HepG2 (cell line): ENCODE results near the gene MICA. TPM values are rescaled to one million over a fixed set of nuclear protein-coding genes. Genes with fewer than 3 reads are reported as not detected.

Source experiments
- ATF1 ChIP-seq: IDR thresholded peaks from 2 replicates; pipeline ENCODE4 v1.6.1; 2016; ENCODE audit warnings: mild to moderate bottlenecking, control low read depth
- ATRX ChIP-seq: sonication (generic); formaldehyde crosslinking; IDR thresholded peaks from 2 replicates; pipeline ENCODE4 v1.4.0; 2020; ENCODE audit warnings: missing genetic modification reagents, borderline replicate concordance
- BATF2 ChIP-seq: sonication (generic); formaldehyde crosslinking; IDR thresholded peaks from 2 replicates; pipeline ENCODE4 v1.8.0; 2022; ENCODE audit warnings: mild to moderate bottlenecking, missing genetic modification reagents, moderate library complexity
- CBFB ChIP-seq: sonication (generic); formaldehyde crosslinking; IDR thresholded peaks from 2 replicates; pipeline ENCODE4 v1.4.0; 2020; ENCODE audit warnings: missing genetic modification reagents
- CBX2 ChIP-seq, 2 experiments: fragments of 200-600 bp in 1 of 2; sonication (generic); formaldehyde crosslinking in 1 of 2; IDR thresholded peaks; 2 replicates each; pipeline versions ENCODE4 v1.7.0 to v1.8.1; 2018 to 2022; ENCODE audit warnings: low read depth in 2 of 2, low read length in 1 of 2, mild to moderate bottlenecking in 1 of 2, missing genetic modification reagents in 1 of 2
- CCAR2 ChIP-seq: fragments of 200-400 bp; formaldehyde crosslinking; optimal IDR thresholded peaks from 2 replicates; pipeline ENCODE3; 2018; ENCODE audit warnings: low read depth, mild to moderate bottlenecking, low read length, moderate library complexity
- CEBPZ ChIP-seq: IDR thresholded peaks from 2 replicates; pipeline ENCODE4 v1.6.1; 2012; ENCODE audit warnings: low read length, improper control_type of control experiment
- HMG20B ChIP-seq: conservative IDR thresholded peaks from 2 replicates; pipeline ENCODE4 v1.6.1; 2016; ENCODE audit warnings: missing genetic modification reagents, missing compliant biosample characterization
- KDM4B ChIP-seq: sonication (generic); formaldehyde crosslinking; IDR thresholded peaks from 2 replicates; pipeline ENCODE4 v1.4.0; 2020; ENCODE audit warnings: missing genetic modification reagents
- NFYC ChIP-seq: IDR thresholded peaks from 2 replicates; pipeline ENCODE4 v1.6.1; 2016; ENCODE audit warnings: missing genetic modification reagents, missing compliant biosample characterization
- SMAD9 ChIP-seq: sonication (generic); formaldehyde crosslinking; IDR thresholded peaks from 2 replicates; pipeline ENCODE4 v1.5.1; 2020; ENCODE audit warnings: mild to moderate bottlenecking, missing genetic modification reagents
- SMARCE1 ChIP-seq: fragments of 450-650 bp; IDR thresholded peaks from 2 replicates; pipeline ENCODE4 v1.6.1; 2017; ENCODE audit warnings: borderline replicate concordance
- SNAPC2 ChIP-seq: sonication (generic); formaldehyde crosslinking; IDR thresholded peaks from 2 replicates; pipeline ENCODE4 v1.8.1; 2022; ENCODE audit warnings: mild to moderate bottlenecking, missing genetic modification reagents
- SOX5 ChIP-seq: IDR thresholded peaks from 2 replicates; pipeline ENCODE4 v1.6.1; 2016; ENCODE audit warnings: borderline replicate concordance
- TCF7 ChIP-seq: sonication (generic); IDR thresholded peaks from 2 replicates; pipeline ENCODE4 v1.6.1; 2016; ENCODE audit warnings: antibody characterized with exemption, low read depth
- TEAD3 ChIP-seq: optimal IDR thresholded peaks from 2 replicates; pipeline ENCODE3; 2016; ENCODE audit warnings: borderline replicate concordance
- THRA ChIP-seq: sonication (generic); formaldehyde crosslinking; IDR thresholded peaks from 2 replicates; pipeline ENCODE4 v1.4.0; 2020; ENCODE audit warnings: missing genetic modification reagents, borderline replicate concordance
- TMF1 ChIP-seq: sonication (generic); formaldehyde crosslinking; IDR thresholded peaks from 2 replicates; pipeline ENCODE4 v1.8.1; 2022; ENCODE audit warnings: low read depth, missing genetic modification reagents
- ZSCAN30 ChIP-seq: sonication (generic); formaldehyde crosslinking; IDR thresholded peaks from 2 replicates; pipeline ENCODE4 v1.5.0; 2020; ENCODE audit warnings: mild to moderate bottlenecking, missing genetic modification reagents
- polyA plus RNA-seq, 8 experiments: library from polyadenylated mRNA; depleted of rRNA in 3 of 8; stranded (reverse) in 7 of 8; unstranded in 1 of 8; fragments of >200 nt; fragmentation: Illumina TruSeq in 4 of 8; extraction: Trizol in 4 of 8; gene quantifications; 2 replicates each; pipeline versions ENCODE4 v1.2.1 to v1.2.3, GENCODE V29; 2011 to 2016; ENCODE audit warnings: low read depth in 4 of 8, missing spikeins in 1 of 8, mixed read lengths in 1 of 8; ENCODE audit not compliant: insufficient read depth in 1 of 8
- total RNA-seq, 5 experiments: library from RNA; depleted of rRNA; stranded (reverse); fragments of >200 nt; fragmentation: Illumina TruSeq; extraction: Trizol; gene quantifications; 2 replicates each; pipeline ENCODE4 v1.2.3, GENCODE V29; 2016; ENCODE audit warnings: low read depth in 1 of 5
- TF ChIP-seq, protein P1 (sequence below): fragments of 450-650 bp; IDR thresholded peaks from 2 replicates; pipeline ENCODE4 v1.6.1; 2017
- TF ChIP-seq, protein P2 (sequence below): IDR thresholded peaks from 2 replicates; pipeline ENCODE4 v1.6.1; 2012; ENCODE audit warnings: low read depth, low read length, improper control_type of control experiment

Gene MICA
- total and polyA plus RNA-seq, 2 of the 13 experiments (the other 11 are each of a cell fraction or from before 2014, with no cell fraction given) = 21.6 to 38.1 TPM

DNA sequence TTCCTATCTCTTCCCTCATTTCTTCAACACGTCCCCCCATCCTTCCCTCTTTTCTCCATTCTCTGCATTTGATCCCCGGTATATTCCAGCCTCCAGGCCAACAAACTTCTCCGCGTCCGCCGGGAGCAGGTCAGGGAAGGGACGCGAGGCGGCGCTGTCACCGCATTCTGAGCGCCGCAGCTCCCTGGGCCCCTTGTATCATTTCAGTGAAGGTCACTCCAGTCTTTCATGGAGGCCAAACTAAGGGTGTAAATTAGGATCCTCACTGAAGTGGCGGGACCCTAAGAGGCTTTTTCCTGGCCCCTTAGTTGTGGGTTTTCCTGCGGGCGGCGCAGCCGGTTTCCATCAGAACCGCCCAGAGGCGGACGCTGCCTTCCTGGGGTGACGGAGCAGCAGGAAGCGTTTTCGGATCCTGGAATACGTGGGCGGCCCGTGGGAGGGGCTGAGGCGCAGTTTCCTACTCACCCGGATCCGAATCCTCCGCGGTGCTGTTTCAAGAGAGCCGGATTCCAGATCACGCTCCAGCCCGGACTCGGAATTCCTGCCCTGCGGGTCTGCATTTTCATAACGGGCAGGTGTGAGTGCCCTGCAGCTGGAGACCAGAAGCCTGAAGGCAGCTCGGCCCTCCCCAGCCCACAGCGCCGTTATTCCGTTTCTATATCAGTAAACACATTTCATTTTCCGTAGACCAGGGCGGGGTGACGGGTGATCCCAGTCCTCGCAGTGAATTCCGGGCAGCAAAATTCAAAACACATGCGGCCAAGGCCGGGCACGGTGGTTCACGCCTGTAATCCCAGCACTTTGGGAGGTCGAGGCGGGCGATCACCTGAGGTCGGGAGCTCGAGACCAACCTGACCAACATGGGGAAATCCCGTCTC, 3.6 kb upstream of the MICA start (continued):
- TF ChIP-seq, protein P1, sequence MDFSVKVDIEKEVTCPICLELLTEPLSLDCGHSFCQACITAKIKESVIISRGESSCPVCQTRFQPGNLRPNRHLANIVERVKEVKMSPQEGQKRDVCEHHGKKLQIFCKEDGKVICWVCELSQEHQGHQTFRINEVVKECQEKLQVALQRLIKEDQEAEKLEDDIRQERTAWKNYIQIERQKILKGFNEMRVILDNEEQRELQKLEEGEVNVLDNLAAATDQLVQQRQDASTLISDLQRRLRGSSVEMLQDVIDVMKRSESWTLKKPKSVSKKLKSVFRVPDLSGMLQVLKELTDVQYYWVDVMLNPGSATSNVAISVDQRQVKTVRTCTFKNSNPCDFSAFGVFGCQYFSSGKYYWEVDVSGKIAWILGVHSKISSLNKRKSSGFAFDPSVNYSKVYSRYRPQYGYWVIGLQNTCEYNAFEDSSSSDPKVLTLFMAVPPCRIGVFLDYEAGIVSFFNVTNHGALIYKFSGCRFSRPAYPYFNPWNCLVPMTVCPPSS = no peak
- TF ChIP-seq BATF2 (CRISPR knock-in tag) (0 out of 2 replicates have a peak, but pooled peaks have one; percentile 45), SMARCE1 (no peak), TMF1 (CRISPR knock-in tag) (0 out of 2 replicates have a peak, but pooled peaks have one; percentile 44), TEAD3 (CRISPR knock-in tag) (no peak), NFYC (CRISPR knock-in tag) (no peak), HMG20B (CRISPR knock-in tag) (0 out of 2 replicates have a peak, but pooled peaks have one; percentile 55), KDM4B (peak; percentile 76; the same call in 1 of the 2 replicates), TCF7 (no peak), SOX5 (CRISPR knock-in tag) (peak; percentile 27; the same call in 1 of the 2 replicates), SNAPC2 (CRISPR knock-in tag) (peak; percentile 24), CCAR2 (no peak), ZSCAN30 (CRISPR knock-in tag) (no peak), SMAD9 (peak; percentile 65; the same call in 1 of the 2 replicates), ATF1 (CRISPR knock-in tag) (peak; percentile 10), CEBPZ (no peak), CBFB (CRISPR knock-in tag) (peak; percentile 61; the same call in 1 of the 2 replicates), ATRX (CRISPR knock-in tag) (no peak), THRA (CRISPR knock-in tag) (0 out of 2 replicates have a peak, but pooled peaks have one; percentile 36), CBX2 (IDR thresholded peaks at IDR 0.05; ENCODE audit: low read depth, low read length) (no peak), CBX2 (CRISPR knock-in tag; IDR thresholded peaks at IDR 0.05; ENCODE audit: low read depth) (no peak)
- TF ChIP-seq, protein P2, sequence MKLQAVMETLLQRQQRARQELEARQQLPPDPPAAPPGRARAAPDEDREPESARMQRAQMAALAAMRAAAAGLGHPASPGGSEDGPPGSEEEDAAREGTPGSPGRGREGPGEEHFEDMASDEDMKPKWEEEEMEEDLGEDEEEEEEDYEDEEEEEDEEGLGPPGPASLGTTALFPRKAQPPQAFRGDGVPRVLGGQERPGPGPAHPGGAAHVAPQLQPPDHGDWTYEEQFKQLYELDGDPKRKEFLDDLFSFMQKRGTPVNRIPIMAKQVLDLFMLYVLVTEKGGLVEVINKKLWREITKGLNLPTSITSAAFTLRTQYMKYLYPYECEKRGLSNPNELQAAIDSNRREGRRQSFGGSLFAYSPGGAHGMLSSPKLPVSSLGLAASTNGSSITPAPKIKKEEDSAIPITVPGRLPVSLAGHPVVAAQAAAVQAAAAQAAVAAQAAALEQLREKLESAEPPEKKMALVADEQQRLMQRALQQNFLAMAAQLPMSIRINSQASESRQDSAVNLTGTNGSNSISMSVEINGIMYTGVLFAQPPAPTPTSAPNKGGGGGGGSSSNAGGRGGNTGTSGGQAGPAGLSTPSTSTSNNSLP = peak; percentile 63; the same call in 1 of the 2 replicates
